IPS-NIHi11 (cell line): ENCODE results near the gene FOXB2.
"Not testable (repeated sequence)": the region's sequence is repeated elsewhere in the genome, so short reads cannot be mapped to it uniquely, and the experiment has no call there.

ENCODE experiments used
- DNase-seq: peaks from one replicate; pipeline ENCODE4 v3.0.0; 2012; ENCODE audit warnings: mixed read lengths, low spot score

The FOXB2 gene

DNA sequence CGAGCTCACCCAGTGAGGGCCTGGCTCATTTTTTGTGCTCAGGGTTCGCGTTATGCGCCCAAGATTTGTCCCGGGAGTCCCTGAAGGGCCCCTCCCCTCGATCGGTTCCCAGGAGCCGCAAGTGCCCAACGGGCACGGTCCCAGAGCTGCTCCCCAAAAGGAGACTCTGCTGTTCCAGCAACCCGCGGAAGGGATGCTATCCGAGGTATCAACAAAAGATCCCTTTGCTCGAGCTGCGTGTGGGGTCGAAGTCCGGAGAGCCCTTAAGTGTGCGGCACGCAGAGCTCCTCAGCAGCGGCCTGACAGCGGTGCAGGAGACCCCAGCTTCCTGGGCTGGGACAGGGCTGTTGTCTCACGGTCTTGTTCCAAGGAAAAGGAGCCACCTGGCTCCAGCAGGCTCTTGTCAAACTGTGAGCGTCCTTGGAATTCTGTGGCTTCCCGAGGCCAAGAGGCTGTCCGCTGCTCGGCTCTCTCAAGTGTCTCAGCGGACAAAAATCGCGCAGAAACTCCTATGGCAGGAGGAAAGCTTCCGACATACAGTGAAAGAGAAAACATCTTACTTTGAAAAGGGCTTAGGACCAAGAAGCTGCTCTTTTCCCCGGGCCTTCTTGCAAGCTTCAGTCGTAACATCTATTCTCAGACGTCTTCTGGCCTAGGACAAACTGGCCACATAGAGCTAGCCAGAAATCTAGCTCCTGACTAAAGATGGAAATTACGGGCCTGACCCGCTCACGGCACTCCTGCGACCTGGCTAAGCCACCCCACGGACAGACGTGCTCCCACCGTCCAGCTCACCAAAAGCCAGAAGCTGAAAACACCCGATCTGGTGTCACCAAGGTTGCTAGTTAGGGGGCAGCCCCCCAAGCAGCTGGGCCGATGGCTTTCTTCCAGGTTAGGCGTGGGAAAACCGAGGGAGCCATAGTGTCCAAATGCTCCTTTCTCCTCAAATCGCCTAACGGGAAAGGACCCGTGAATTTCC is 2.6 kb upstream of the FOXB2 start:
- DNase-seq = peak; percentile 26

DNA sequence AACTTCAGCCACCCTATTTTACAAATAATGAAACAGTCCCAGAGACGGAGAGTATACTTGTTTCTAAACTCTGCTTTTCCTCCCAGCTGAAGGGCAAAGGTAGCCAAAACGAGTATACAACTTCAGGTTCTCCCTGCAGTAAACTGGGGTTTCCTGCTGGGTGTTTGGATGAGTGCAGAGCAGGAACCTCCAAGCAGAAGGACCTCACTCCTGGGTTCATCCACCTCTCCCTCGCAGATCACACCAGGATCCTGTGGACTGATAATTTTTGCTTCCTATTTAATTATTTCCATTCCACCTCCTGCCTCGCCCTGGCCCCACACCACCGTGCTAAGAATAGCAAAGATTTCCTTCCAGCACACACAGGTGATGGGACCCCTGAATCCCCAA is 2.0 kb upstream of the FOXB2 start:
- DNase-seq = no peak

DNA sequence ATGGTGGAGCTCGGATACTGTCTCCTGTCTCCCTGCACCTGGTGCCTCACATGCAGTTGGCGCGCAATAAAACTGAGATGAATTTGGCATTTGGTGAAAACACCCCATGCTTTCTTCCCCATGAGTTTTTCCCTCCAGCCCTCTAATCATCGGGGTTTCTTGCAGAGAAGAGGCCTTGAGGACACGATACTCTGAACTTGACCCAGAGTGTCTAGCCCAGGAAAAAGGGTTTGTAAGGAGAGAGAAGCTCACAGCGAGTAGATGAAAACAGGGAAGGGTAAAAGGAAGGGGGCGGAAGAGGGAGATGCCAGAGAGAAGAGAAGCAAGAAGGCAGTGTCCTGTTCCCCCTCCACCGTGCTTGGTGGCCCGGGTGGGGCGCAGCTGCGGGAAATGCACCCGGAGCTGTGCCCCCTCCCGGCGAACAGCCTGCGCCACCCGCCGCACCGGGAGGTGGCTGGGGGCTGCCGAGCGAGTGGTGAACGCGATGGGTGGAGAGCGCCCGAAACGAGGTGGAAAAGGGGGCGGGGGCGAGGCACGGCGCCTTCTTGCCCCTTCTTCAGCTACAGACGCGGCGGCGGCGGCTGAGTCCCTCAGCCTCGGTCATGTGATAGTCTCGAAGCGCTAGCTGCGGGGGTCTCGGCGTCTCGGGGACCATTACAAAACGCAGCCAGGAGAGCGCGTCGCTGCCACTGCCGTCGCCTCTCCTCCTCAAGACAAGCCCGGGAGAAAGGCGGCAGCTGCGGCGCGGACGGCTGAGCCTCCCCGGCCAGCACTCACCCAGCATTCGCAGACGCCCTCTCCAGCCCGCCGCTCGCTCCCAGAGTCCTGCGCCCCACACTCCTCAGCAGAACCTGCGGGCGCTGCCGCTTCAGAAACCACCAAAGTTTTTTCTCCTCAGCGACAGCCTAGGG is 1.1 kb upstream of the FOXB2 start:
- peak; percentile 52 for DNase-seq

DNA sequence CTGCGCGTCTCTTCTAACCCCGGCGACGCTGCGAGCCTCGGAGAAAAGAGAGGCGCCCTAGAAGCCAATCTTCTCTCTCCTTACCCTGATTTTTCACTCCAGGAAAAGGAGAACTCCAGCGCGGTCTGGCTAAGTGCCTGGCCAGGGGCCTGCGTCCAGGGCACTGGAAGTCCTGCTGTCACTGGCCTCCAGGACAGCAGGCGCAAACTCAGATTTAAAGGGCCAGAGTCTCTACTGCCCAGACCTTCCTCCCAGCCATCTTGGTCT is 553 bp upstream of the FOXB2 start:
- peak; percentile 31 for DNase-seq

DNA sequence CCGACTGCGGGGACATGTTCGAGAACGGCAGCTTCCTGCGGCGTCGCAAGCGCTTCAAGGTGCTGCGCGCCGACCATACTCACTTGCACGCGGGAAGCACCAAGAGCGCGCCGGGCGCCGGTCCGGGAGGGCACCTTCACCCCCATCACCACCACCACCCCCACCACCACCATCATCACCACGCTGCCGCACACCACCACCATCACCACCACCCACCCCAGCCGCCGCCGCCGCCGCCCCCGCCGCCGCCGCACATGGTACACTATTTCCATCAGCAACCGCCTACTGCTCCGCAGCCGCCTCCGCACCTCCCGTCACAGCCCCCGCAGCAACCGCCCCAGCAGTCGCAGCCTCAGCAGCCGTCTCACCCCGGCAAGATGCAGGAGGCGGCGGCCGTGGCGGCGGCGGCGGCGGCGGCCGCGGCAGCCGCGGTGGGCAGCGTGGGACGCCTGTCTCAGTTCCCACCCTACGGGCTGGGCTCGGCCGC is 514 bp downstream of the FOXB2 start:
- peak; percentile 26 for DNase-seq

DNA sequence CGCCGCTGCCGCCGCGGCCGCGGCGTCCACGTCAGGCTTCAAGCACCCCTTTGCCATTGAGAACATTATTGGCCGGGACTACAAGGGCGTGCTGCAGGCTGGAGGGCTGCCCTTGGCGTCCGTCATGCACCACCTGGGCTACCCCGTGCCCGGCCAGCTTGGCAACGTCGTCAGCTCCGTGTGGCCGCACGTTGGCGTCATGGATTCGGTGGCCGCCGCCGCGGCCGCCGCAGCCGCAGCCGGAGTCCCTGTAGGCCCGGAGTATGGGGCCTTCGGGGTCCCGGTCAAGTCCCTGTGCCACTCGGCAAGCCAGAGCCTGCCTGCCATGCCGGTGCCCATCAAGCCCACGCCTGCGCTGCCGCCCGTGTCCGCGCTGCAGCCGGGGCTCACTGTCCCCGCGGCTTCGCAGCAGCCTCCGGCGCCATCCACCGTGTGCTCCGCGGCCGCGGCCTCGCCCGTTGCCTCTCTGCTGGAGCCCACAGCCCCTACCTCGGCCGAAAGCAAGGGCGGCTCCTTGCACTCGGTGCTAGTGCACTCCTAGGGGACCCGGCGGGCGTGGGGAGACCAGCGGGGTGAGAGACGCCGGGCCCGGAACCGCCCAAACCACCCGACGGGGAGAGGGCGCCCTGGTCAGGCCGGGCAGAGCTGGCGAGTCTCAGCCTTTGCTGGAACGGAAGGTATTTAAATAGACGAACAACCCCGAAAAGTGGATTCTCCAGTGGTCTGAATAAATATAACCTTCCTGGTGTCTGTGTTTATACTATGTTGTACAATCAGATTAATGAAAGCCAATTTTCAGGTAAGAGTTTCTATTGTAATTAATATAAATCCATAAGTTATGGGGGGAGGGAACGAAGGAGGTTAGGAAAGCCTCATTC is 1.2 kb downstream of the FOXB2 start:
- peak; percentile 31 for DNase-seq

DNA sequence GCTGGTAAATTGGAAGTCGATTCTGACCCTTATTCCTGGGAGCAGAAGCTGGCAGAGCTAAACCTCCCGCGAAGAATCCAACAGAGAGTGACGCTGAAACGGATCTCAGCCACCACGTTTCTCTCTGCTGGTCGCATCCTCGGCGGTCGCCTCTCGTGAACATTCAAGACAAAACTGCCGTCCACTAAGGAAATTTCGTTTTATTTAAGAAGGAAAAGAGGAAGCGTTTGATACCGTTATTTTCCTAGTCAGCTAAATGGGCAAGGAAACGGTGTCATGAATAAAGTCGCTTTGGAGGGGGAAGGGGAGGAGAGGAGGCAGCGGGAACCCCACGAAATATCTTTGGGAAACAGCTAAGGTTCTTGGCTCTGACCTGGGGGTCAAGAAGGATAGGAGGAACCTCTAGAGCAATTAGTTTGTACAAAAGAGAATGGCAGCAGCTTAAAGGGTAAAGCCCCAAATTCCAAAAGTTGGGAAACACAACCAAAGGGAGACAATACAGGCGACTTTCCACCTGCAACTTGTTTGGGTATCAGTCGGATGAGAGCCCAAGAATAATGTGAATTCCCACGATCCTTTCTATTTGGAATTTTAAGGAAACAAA is 1.9 kb downstream of the FOXB2 start:
- DNase-seq = no peak

DNA sequence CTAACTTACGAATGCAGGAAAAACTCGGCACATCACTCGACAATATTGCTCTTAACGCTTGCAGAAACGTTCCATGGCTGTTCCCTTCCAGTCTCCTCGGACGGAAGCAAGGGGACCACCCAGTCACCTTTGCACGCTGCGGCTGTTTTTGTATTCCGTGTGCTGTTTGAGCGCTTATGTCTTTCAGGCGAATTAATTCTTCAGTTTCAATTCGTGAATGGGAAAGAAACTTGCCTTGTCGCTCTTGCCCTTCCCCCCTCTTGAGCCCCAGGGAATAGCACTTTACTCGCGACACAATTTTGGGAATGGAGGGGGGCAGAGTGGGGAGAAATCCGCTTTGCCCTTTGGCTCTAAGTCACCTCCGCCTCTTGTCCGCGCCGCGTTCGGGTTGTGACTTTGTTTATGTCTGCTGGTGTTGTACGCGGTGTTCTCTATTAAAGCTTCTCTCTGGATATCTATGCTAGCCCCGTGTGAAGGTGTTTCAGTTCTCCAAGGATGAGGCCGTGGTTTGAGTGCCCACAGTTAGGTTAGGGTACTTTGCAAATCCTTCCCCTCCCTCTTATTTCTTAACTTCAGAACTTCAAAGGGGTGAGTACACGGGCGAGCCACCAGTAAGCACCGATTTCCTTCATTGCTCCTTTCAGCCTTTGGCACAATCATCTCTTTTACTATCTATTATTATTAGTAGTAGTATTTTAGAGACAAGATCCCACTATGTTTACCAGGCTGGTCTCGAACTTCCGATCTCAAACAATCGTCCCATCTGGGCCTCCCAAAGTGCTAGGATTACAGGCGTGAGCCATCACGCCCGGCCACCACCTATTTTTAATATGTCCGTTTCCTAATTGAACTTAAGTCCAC is 2.7 kb downstream of the FOXB2 start:
- DNase-seq = no peak

DNA sequence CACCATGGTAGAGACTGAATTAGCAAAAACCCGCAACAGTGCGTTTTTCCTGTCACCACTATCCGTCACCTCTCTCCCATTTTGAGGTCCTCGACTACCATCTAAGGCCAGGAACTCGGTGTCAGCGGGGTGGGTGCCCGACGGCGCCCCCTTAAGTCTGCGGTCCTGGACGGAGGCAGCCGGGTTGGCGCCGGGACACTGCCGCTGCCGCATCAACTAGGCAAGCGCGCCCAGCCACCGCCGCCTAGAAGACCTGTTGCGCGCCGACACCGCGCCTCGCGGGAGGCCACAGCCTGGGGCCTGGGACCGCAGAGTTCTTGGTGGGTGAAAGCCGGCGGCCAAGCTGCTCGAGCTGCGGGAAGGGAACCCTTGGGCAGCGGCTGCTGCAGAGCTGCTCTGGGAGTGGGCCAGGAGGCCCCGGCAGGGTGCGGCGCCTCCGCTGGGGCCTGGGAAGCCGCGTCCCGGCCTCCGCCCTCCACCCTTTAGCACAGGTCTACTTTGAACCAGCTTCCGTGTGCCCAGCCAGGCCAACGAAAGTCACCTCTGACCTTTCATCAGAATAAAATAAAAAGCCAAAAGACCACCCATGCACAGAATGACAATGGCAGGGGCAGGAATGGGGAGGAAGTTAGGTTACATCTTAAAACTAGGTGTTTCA is 3.5 kb downstream of the FOXB2 start:
- DNase-seq = peak; percentile 62

DNA sequence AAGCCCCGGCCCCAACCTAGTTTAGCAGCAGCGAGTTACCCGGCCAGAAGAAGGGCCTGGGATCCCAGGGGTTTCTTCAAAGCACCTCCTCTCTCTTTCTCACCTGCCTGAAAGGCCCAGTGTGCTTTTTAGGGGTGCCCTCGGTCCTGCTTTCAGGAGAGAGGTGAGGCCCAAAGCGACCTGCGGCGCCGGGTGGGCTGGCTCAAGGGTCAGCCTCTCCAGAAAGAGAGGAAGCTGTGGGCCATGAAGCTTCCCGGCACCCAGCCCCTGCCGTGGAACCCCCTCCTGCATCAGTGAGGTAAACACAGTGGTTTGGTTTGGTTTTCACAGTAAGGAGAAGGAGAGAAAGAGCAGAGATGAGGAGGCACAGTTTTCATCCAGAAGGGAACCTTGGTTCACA is 4.3 kb downstream of the FOXB2 start:
- no peak for DNase-seq

DNA sequence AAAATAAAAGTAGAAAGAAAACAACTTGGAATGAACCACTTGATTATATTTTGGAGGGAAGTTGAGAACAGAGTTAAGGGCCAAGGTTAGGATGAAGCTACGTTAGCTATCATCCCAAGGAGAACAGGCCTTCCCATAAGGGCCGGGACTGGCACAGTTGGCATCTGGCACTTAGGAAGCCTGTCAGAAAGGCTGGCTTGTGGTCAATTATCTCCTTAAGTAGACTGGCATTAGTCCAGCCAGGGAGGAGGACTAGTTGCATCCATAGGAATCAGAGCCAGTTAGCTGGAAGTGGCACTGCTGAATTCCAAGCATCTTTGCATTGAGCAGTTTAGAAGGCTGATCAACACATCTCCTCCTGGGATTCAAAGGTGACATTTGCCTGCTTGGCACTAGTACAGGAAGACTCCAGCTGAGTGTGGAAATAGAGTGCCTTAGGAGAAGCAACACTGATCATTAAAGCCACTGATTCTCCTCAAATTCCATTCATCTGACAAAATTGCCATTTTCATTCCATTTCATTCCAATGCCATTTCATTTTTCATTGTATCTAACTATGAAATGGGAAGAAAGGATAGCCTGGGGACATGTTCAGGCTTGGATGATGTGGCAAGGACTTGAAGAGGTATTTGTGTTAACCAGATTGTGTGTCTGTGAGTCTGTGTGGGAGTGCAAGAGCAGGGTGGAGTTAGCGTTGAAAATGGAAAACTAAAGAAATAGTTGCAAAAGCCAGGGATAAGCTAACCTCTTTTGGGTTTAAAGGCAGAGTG is 5.5 kb downstream of the FOXB2 start:
- DNase-seq = no peak

DNA sequence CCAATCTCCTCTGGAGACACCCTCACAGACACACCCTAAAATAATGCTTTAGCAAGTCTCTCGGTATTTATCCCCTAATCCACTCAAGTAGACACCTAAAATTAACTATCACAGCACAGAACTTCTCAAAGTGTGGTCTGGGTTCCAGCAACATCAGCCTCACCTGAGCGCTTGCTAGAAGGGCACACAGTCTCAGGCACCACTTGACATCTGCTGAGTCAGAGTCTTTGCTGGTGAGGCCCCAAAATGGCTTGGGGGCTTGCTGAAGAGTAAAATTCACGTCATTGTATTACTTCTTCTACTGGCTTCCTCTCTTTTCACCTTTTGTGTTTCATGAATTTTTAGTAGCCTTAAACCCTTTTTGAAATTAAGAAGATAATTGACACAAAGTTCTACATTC is 9.0 kb downstream of the FOXB2 start:
- DNase-seq = no peak

DNA sequence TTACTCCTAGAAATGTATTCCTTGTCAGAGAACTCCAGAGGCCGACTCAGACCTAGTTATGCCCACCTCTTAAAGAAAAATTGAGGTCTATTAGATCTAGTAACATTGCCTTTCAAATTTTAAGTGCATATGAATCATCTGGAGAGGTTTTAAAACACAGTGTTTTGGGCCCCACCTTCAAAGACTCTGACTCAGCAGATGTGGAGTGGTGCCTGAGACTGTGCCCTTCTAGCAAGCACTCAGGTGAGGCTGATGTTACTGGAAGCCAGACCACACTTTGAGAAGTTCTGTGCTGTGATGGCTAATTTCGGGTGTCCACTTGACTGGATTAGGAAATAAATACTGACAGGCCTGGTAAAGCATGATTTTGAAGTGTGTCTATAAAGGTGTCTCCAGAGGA is 10.6 kb downstream of the FOXB2 start:
- no peak for DNase-seq

DNA sequence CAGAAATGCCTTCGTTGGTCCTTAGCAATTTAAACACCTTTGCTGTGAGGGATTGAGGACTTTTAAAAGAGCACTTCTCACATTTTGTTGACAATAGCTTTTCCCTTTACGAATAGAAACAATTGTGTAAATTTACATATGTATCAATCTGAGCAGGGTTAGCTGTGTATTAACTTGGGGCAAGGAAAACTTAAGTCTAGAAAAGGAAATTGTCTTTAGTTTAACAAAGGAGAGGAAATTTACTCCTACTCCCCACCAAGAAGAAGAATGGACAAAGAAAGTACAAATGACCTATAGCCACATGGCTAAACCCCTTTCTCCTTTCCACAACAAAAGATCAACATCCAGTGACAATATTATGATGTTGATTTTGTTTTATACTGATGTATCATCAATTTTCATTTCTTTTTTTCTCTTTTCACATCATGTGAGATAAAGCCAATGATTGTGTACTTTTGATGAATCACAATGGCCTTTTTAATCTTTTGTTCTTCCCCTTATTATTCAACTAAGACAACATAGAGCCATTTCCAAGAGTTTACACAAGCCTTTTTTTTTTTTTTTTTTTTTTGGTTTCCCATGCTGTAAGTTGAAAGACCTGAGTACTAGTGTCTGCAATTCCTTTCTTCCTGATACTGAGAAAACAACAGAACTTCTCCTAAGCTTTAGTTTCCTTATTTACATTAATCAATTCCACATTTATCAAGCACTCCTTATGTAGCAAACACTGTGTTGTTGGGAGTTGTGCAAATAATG is 19.0 kb downstream of the FOXB2 start:
- peak; percentile 22 for DNase-seq

DNA sequence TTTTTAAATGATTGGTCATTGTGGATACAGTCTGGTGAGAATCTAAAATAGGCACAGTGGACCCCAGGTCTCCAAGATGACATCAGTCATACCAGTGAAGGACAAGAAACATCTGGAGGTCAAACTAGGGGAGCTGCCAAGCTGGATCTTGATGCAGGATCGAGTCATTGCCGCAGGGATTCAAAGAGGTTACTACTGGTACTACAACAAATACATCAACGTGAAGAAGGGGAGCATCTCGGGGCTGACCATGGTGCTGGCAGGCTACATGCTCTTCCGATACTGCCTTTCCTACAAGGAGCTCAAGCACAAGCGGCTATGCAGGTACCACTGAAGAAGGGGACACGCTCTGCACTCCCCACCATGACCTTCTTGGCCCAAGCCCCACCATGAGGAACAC is 20.9 kb downstream of the FOXB2 start:
- no peak for DNase-seq

DNA sequence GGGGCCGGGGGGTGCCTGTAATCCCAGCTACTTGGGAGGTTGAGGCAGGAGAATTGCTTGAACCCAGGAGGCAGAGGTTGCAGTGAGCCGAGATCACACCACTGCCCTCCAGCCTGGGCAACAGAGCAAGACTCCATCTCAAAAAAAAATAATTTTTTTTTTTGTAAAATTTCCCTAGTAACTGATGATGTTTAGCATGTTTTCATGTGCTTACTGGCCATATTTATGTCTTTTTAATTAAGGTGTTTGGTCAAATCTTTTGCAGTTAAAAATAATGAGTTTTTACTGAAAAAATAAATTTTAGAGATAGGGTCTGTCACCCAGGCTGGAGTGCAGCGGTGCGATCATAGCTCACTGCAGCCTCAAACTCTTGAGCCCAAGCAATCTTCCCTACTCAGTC is 24.3 kb downstream of the FOXB2 start:
- DNase-seq = not testable (repeated sequence)

DNA sequence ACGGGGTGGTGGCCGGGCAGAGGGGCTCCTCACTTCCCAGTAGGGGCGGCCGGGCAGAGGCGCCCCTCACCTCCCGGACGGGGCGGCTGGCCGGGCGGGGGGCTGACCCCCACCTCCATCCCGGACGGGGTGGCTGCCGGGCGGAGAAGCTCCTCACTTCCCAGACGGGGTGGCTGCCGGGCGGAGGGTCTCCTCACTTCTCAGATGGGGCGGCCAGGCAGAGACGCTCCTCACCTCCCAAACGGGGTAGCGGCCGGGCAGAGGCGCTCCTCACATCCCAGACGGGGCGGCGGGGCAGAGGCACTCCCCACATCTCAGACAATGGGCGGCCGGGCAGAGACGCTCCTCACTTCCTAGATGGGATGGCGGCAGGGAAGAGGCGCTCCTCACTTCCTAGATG is 41.2 kb downstream of the FOXB2 start:
- DNase-seq = not testable (repeated sequence)

DNA sequence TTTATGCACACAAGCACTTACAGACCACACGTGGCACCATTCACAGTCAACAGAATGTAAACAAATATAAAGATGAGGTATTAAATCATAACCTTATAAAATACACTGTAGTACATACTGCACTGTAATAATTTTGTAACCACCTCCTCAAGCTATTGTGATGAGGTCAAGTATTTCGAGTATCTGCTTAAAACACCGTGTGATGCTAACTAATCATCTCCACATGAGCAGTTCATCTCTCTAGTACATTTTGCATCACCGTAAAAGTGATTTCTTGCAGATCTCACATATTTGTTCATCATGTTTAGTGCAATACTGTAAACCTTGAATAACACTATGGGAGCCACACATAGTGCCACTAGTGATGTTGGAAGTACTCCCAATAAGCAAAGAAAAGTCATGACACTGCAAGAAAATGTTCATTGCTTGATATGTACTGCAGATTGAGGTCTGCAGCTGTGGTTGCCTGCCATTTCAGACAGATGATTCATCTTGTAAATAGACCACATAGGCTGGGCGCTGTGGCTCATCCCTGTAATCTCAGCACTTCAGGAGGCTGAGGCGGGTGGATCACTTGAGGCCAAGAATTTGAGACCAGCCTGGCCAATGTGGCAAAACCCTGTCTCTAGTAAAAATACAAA is 44.3 kb downstream of the FOXB2 start:
- no peak for DNase-seq
